CD4-positive, alpha-beta T cell treated with Interleukin-4 for 1 hour (primary cell): ENCODE measurements around the gene KCNA3.

Experiments used
- DNase-seq, 2 donors: peaks; one replicate each; pipeline ENCODE4 v3.0.0-alpha.2; 2020 to 2022

The KCNA3 gene

GRCh38 chr1:110637475-110637874 is 37.3 kb downstream of the KCNA3 start:
- DNase-seq: no peak

GRCh38 chr1:110636149-110636935 is 38.4 kb downstream of the KCNA3 start:
- peak; percentile 36 to 65 for DNase-seq

- no peak for DNase-seq
Observed at GRCh38 chr1:110635434-110635833, 39.3 kb downstream of the KCNA3 start.

GRCh38 chr1:110634455-110635311 is 40.1 kb downstream of the KCNA3 start:
- peak; percentile 79 for DNase-seq

GRCh38 chr1:110634086-110634454 is 40.7 kb downstream of the KCNA3 start:
- no peak for DNase-seq

- no peak for DNase-seq
Observed at GRCh38 chr1:110633646-110634030, 41.1 kb downstream of the KCNA3 start.

GRCh38 chr1:110631836-110632620 is 42.7 kb downstream of the KCNA3 start:
- DNase-seq: no peak

GRCh38 chr1:110630839-110631663 is 43.7 kb downstream of the KCNA3 start:
- DNase-seq: peak; percentile 87 to 89

GRCh38 chr1:110628323-110629105 is 46.2 kb downstream of the KCNA3 start:
- DNase-seq: no peak

GRCh38 chr1:110627764-110628163 is 47.0 kb downstream of the KCNA3 start:
- no peak for DNase-seq

- no peak for DNase-seq
Observed at GRCh38 chr1:110626889-110627288, 47.9 kb downstream of the KCNA3 start.
